Measurements from ENCODE around the gene AKAP13.
"Not testable (repeated sequence)": the region's sequence is repeated elsewhere in the genome, so short reads cannot be mapped to it uniquely, and the experiment has no call there.

AKAP13 gene

DNA sequence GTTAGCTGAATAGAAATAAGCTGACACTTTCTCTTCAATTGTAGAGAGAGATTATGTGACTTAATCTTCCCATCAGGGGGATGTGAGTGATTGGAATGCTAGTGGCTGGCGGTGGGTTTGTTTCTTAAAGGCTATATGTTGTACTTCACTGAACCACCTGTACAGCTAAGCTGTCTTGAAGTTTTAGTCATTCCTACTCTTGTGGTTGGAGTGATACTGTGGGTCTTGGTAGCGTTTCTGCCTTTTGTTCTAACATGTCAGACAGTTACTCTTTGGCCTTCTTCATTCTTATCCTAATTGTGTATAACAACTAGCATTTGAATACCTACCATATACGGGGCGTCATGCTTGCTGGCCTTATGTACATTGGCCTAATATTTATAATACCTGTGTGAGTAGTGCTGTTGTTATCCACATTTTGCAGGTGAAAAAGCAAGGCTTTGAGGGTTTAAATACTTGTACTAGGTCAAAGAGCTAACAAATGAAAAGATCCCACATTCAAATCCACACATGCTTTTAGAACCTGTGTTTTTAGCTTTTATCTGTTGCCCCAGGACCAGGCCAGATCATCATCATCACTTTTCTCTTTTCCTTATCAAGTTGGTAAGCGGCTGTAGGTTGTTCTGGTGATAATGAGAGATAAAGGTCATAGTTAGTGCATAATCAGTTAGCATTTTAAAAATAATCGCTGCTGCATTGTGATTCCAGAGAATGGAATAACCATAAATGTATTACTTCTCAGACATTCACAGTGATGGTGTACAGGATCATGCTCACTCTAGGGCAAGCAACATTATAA is 50.2 kb downstream of the AKAP13 start:
- no peaks in the 10 kb centered on the region for H3K4me1 ChIP-seq (ENCODE audit: insufficient read depth, low read length)
- H3K4me3 ChIP-seq (ENCODE audit: low read length) = no peak overlapping the region
- H3K9me3 ChIP-seq (ENCODE audit: low read length) = no peaks in the 10 kb centered on the region

GRCh38 chr15:85439996-85440395 is 59.6 kb downstream of the AKAP13 start:
- H3K36me3 ChIP-seq (ENCODE audit: insufficient read depth, low read length) = no peaks in the 10 kb centered on the region
- H3K4me1 ChIP-seq (ENCODE audit: insufficient read depth, low read length) = peaks cover 25% of the 10 kb centered on the region
- H3K27me3 ChIP-seq (ENCODE audit: insufficient read depth, low read length) = no peaks in the 10 kb centered on the region
- no peaks in the 10 kb centered on the region for H3K9me3 ChIP-seq (ENCODE audit: low read length)
- H3K4me3 ChIP-seq (ENCODE audit: low read length) = no peak overlapping the region
- H2AFZ ChIP-seq (ENCODE audit: low read depth, low read length) = no peak overlapping the region

More for the DNA sequence above, 50.2 kb downstream of the AKAP13 start:
- Histone ChIP-seq H3K27me3 (ENCODE audit: insufficient read depth, low read length) (no peaks in the 10 kb centered on the region), H2AFZ (ENCODE audit: low read depth, low read length) (no peak overlapping the region), H3K36me3 (ENCODE audit: insufficient read depth, low read length) (no peaks in the 10 kb centered on the region)

DNA sequence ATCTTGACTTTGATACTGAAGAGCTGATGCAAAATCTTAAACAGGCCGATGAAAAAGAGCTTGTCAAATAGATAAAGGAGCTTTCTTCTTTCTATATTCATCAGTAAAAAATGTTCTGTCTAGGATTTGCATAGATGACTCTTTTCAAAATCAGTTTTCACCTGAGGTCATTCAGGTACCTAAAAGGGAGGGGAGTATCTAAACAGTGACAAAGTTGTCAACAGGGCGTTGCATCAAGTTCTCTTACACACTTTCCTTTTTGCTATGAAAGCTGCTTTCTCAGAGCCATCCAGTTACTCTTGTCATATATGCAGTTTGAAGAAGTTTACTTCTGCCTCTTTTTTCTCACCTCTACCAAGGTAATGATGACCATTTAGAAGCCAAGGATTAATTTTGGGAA is 60.0 kb downstream of the AKAP13 start:
- Histone ChIP-seq H3K36me3 (ENCODE audit: insufficient read depth, low read length) (no peaks in the 10 kb centered on the region), H3K27me3 (ENCODE audit: insufficient read depth, low read length) (no peaks in the 10 kb centered on the region), H3K4me3 (ENCODE audit: low read length) (no peak overlapping the region), H2AFZ (ENCODE audit: low read depth, low read length) (no peak overlapping the region), H3K4me1 (ENCODE audit: insufficient read depth, low read length) (peaks cover 30% of the 10 kb centered on the region), H3K9me3 (ENCODE audit: low read length) (no peaks in the 10 kb centered on the region)

DNA sequence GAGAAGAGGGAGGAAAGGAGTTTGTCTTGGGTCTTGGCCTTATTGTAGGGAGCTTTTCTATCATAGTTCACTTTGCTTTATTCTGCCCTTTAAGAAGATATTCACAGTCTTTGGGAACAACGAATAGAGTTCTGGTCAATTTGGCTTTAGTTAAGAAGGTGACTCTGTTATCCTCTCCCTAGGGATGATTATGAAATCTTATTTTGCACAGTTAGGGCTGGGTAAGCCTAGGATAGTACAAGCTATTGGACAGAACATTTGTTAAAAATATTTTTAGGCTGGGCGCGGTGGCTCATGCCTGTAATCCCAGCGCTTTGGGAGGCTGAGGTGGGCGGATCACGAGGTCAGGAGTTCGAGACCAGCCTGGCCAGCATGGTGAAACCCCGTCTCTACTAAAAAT is 61.5 kb downstream of the AKAP13 start:
- not testable (repeated sequence) for H3K4me3 ChIP-seq (ENCODE audit: low read length); H3K36me3 ChIP-seq (ENCODE audit: insufficient read depth, low read length); H3K9me3 ChIP-seq (ENCODE audit: low read length); H2AFZ ChIP-seq (ENCODE audit: low read depth, low read length); H3K27me3 ChIP-seq (ENCODE audit: insufficient read depth, low read length)
- peaks cover 31% of the 10 kb centered on the region for H3K4me1 ChIP-seq (ENCODE audit: insufficient read depth, low read length)

- H3K9me3 ChIP-seq (ENCODE audit: low read length) = no peaks in the 10 kb centered on the region
- peaks cover 31% of the 10 kb centered on the region for H3K4me1 ChIP-seq (ENCODE audit: insufficient read depth, low read length)
- H3K4me3 ChIP-seq (ENCODE audit: low read length) = no peak overlapping the region
- no peak overlapping the region for H2AFZ ChIP-seq (ENCODE audit: low read depth, low read length)
- H3K36me3 ChIP-seq (ENCODE audit: insufficient read depth, low read length) = no peaks in the 10 kb centered on the region
- no peaks in the 10 kb centered on the region for H3K27me3 ChIP-seq (ENCODE audit: insufficient read depth, low read length)
Measured at GRCh38 chr15:85443046-85443445, 62.6 kb downstream of the AKAP13 start.

- Histone ChIP-seq H3K4me1 (ENCODE audit: insufficient read depth, low read length) (peaks cover 31% of the 10 kb centered on the region), H3K4me3 (ENCODE audit: low read length) (no peak overlapping the region), H3K27me3 (ENCODE audit: insufficient read depth, low read length) (no peaks in the 10 kb centered on the region), H2AFZ (ENCODE audit: low read depth, low read length) (no peak overlapping the region), H3K9me3 (ENCODE audit: low read length) (no peaks in the 10 kb centered on the region), H3K36me3 (ENCODE audit: insufficient read depth, low read length) (no peaks in the 10 kb centered on the region)
Measured at GRCh38 chr15:85443593-85444087, 63.2 kb downstream of the AKAP13 start.

DNA sequence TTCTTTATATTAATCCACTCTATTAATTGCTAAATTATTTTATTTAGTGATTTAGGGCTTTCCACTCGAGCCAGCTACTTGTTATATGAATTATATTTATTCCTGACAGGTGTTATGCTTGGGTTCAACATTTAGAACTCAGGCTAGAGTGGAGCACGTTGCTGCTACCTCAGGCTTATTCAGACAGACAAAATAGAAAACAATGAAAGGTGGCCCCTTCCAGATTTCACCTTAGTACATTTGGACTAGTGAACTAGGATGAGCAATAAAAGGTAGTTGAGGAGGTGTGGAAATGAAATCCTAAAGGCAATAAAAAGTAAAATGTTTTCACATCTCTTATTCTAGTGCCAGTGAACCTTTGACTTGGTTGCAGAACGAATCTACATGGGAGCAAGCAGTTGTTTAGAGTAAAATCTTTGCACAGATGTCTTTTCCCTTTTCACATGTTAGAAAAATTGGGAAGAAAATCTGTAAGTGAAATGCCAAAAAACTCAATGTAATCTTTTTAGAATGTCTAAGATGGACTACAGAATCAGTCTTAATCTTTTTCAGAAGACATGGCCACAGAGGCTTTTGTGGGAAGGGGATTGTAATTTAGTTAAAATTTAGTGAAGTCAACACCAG is 63.8 kb downstream of the AKAP13 start:
- no peaks in the 10 kb centered on the region for H3K9me3 ChIP-seq (ENCODE audit: low read length)
- H3K27me3 ChIP-seq (ENCODE audit: insufficient read depth, low read length) = no peaks in the 10 kb centered on the region
- peaks cover 31% of the 10 kb centered on the region for H3K4me1 ChIP-seq (ENCODE audit: insufficient read depth, low read length)
- no peak overlapping the region for H3K4me3 ChIP-seq (ENCODE audit: low read length)
- H2AFZ ChIP-seq (ENCODE audit: low read depth, low read length) = no peak overlapping the region
- no peaks in the 10 kb centered on the region for H3K36me3 ChIP-seq (ENCODE audit: insufficient read depth, low read length)

DNA sequence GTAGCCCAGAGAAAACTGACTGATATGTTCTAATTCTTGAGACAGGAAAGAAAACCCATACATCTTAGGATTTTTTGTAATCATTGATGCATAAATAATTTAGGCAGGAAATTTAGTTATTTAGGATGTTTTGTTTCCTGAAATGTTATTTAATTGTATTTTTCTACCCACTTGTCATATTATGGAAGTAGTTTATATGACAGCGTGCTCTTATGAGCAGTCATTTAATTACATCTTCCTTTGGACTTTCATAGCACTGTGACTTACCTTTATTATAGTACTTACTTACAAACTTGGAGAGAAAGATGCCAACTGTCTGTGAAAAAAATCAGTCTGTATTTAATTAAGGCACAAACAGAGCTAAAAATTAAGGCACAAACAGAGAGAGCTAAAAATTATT is 65.0 kb downstream of the AKAP13 start:
- H3K4me3 ChIP-seq (ENCODE audit: low read length) = no peak overlapping the region
- H3K36me3 ChIP-seq (ENCODE audit: insufficient read depth, low read length) = no peaks in the 10 kb centered on the region
- H3K9me3 ChIP-seq (ENCODE audit: low read length) = peaks cover 5% of the 10 kb centered on the region
- peaks cover 31% of the 10 kb centered on the region for H3K4me1 ChIP-seq (ENCODE audit: insufficient read depth, low read length)
- H3K27me3 ChIP-seq (ENCODE audit: insufficient read depth, low read length) = no peaks in the 10 kb centered on the region
- no peak overlapping the region for H2AFZ ChIP-seq (ENCODE audit: low read depth, low read length)

DNA sequence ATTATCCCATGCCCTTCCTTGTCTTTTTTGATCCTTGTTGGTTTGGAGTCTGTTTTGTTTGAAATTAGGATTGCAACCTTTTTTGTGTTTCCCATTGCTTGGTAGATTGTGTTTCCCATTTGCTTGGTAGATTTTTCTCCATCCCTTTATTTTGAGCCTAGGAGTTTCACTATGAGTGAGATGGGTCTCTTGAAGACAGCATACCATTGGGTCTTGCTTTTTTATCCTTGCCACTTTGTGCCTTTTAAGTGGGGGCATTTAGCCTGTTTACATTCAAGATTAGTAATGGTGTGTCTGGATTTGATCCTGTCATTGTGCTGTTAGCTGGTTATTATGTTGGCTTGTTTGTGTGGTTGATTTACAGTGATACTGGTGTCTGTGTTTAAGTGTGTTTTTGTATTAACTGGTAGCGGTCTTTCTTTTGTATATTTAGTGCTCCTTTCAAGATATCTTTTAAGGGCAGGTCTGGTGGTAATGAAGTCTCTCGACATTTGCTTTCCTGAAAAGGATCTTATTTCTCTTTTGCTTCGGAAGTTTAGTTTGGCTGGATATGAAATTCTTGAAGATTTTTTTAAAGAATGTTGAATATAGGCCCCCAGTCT is 70.8 kb downstream of the AKAP13 start:
- Histone ChIP-seq H3K4me3 (ENCODE audit: low read length) (no peak overlapping the region), H3K27me3 (ENCODE audit: insufficient read depth, low read length) (no peaks in the 10 kb centered on the region), H2AFZ (ENCODE audit: low read depth, low read length) (no peak overlapping the region), H3K9me3 (ENCODE audit: low read length) (peaks cover 11% of the 10 kb centered on the region), H3K36me3 (ENCODE audit: insufficient read depth, low read length) (no peaks in the 10 kb centered on the region), H3K4me1 (ENCODE audit: insufficient read depth, low read length) (peaks cover 6% of the 10 kb centered on the region)

DNA sequence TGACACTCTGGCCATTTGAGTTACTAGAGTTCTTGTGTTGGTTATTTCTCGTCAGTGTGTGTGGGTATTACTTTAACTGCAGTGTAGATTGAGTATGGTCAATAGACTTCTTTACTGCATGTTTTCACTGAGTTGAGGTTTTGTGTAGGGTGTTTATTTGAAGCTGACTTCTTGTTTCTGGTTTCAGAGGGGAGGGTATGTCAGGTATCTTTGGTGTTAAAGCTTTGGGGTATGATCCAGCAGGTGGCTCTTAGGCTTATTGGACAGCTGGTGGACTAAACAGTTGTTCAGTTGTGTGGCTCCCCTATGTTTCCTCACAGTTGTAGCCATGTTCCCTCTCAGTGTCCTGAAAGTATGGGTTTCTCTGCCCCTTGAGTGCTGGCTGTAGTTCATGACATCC is 72.0 kb downstream of the AKAP13 start:
- no peaks in the 10 kb centered on the region for H3K36me3 ChIP-seq (ENCODE audit: insufficient read depth, low read length)
- no peak overlapping the region for H2AFZ ChIP-seq (ENCODE audit: low read depth, low read length)
- H3K9me3 ChIP-seq (ENCODE audit: low read length) = peaks cover 11% of the 10 kb centered on the region
- no peak overlapping the region for H3K4me3 ChIP-seq (ENCODE audit: low read length)
- H3K27me3 ChIP-seq (ENCODE audit: insufficient read depth, low read length) = no peaks in the 10 kb centered on the region
- H3K4me1 ChIP-seq (ENCODE audit: insufficient read depth, low read length) = peaks cover 6% of the 10 kb centered on the region

DNA sequence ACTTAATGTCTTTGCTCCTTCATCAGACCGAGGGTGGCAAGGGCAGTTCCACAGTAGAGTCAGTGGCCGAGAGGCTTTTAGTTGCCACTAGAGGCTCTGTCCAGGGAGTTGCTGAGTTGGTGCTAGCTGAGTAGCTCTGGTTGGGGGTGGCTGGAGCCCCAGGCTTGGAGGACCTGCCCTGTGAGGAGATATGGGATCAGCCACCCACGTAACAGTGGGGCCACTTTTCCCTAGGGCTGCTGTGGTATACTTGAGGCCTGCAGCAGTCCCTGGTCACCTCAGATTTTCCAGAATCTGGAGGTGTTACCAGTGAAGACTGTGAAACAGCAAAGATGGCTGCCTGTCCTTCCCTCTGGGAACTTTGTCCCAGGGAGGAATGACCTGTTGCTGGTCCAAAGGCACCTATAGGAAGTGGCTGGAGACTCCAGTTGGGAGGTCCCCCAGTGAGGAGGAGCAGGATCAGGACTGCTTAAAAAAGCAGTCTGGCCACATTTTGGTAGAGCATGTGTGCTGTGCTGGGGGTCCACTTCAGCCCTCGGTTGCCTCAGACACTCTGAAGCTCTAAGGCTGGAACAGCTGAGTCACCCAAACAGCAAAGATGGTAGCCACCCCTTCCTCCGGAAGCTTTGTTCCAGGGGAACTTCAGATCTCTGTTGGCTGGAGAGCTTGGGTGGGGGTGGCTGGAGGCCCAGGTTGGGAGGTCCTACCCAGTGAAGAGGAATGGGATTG is 72.9 kb downstream of the AKAP13 start:
- H3K9me3 ChIP-seq (ENCODE audit: low read length) = peaks cover 11% of the 10 kb centered on the region
- H3K4me1 ChIP-seq (ENCODE audit: insufficient read depth, low read length) = peaks cover 6% of the 10 kb centered on the region
- H3K4me3 ChIP-seq (ENCODE audit: low read length) = no peak overlapping the region
- H2AFZ ChIP-seq (ENCODE audit: low read depth, low read length) = no peak overlapping the region
- H3K27me3 ChIP-seq (ENCODE audit: insufficient read depth, low read length) = no peaks in the 10 kb centered on the region
- H3K36me3 ChIP-seq (ENCODE audit: insufficient read depth, low read length) = no peaks in the 10 kb centered on the region

- Histone ChIP-seq H3K36me3 (ENCODE audit: insufficient read depth, low read length) (no peaks in the 10 kb centered on the region), H3K4me3 (ENCODE audit: low read length) (no peak overlapping the region), H3K9me3 (ENCODE audit: low read length) (peaks cover 11% of the 10 kb centered on the region), H3K27me3 (ENCODE audit: insufficient read depth, low read length) (no peaks in the 10 kb centered on the region), H2AFZ (ENCODE audit: low read depth, low read length) (no peak overlapping the region), H3K4me1 (ENCODE audit: insufficient read depth, low read length) (peaks cover 6% of the 10 kb centered on the region)
Measured at GRCh38 chr15:85454403-85454802, 74.0 kb downstream of the AKAP13 start.

DNA sequence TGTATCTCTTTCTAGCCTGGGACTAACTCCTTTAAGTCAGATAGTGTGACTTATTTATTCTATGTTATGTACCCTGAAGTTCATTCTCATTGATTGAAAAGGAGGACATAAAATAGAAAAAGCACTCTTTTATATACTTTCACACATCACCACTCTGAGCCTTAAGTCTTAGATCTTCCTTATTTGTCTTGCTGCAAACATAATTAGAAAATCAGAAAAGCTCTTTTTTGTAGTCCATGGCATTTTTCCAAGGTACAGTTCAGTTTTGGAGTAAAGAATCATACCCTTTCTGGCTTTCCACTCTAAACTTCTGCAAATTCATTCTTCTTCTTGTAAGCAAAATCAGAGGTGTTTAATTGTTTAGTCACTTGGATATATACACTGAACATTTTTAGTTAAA is 75.5 kb downstream of the AKAP13 start:
- no peaks in the 10 kb centered on the region for H3K27me3 ChIP-seq (ENCODE audit: insufficient read depth, low read length)
- H2AFZ ChIP-seq (ENCODE audit: low read depth, low read length) = no peak overlapping the region
- H3K36me3 ChIP-seq (ENCODE audit: insufficient read depth, low read length) = no peaks in the 10 kb centered on the region
- no peak overlapping the region for H3K4me3 ChIP-seq (ENCODE audit: low read length)
- H3K9me3 ChIP-seq (ENCODE audit: low read length) = peaks cover 6% of the 10 kb centered on the region
- H3K4me1 ChIP-seq (ENCODE audit: insufficient read depth, low read length) = peaks cover 8% of the 10 kb centered on the region

Measured in neuron (in vitro differentiated cells).